Loucy (cell line): ENCODE measurements around the gene PLA2G5.

Source experiments
- H2AFZ ChIP-seq: fragments of 200-600 bp; sonication (generic); 2 replicates; pipeline ENCODE4 v1.6.0; 2016; ENCODE audit warnings: antibody characterized with exemption, mild to moderate bottlenecking, low read length, moderate library complexity
- H3F3A ChIP-seq: fragments of 200-600 bp; 2 replicates; pipeline ENCODE4 v1.6.0; 2016; ENCODE audit warnings: antibody characterized with exemption, low read depth, mild to moderate bottlenecking
- H3K27me3 ChIP-seq: fragments of 200-600 bp; sonication (generic); 2 replicates; pipeline ENCODE4 v1.6.1; 2014; ENCODE audit warnings: low read length, mild to moderate bottlenecking; ENCODE audit not compliant: insufficient read depth, poor library complexity, severe bottlenecking
- H3K36me3 ChIP-seq: fragments of 200-600 bp; sonication (generic); 2 replicates; pipeline ENCODE4 v1.6.1; 2016; ENCODE audit warnings: low read length; ENCODE audit not compliant: insufficient read depth
- H3K4me1 ChIP-seq: fragments of 200-600 bp; sonication (generic); 2 replicates; pipeline ENCODE4 v1.5.1; 2014; ENCODE audit warnings: low read length, mild to moderate bottlenecking; ENCODE audit not compliant: insufficient read depth, poor library complexity, severe bottlenecking
- H3K4me2 ChIP-seq: fragments of 200-600 bp; sonication (generic); 2 replicates; pipeline ENCODE4 v1.6.0; 2014; ENCODE audit warnings: antibody characterized with exemption, low read length, low read depth, mild to moderate bottlenecking; ENCODE audit not compliant: poor library complexity, severe bottlenecking
- H3K4me3 ChIP-seq: fragments of 200-600 bp; sonication (generic); 2 replicates; pipeline ENCODE4 v1.5.1; 2014; ENCODE audit warnings: low read length, mild to moderate bottlenecking, mixed read lengths; ENCODE audit not compliant: poor library complexity, severe bottlenecking
- H3K79me2 ChIP-seq: fragments of 200-600 bp; sonication (generic); 2 replicates; pipeline ENCODE4 v1.6.1; 2014; ENCODE audit warnings: low read length; ENCODE audit not compliant: insufficient read depth
- H3K9ac ChIP-seq: fragments of 200-600 bp; sonication (generic); 2 replicates; pipeline ENCODE4 v1.6.0; 2014; ENCODE audit warnings: mild to moderate bottlenecking, low read depth, low read length, moderate library complexity; ENCODE audit not compliant: poor library complexity, severe bottlenecking
- H3K9me2 ChIP-seq: fragments of 200-600 bp; sonication (generic); replicated peaks from 2 replicates; pipeline ENCODE4 v1.6.1; 2016; ENCODE audit warnings: low read depth, low read length, mixed read lengths
- H3K9me3 ChIP-seq: fragments of 200-600 bp; sonication (generic); 2 replicates; pipeline ENCODE4 v1.6.1; 2014; ENCODE audit warnings: mild to moderate bottlenecking, antibody characterized with exemption, low read length, low read depth; ENCODE audit not compliant: insufficient read depth
- H4K20me1 ChIP-seq: fragments of 200-600 bp; sonication (generic); 2 replicates; pipeline ENCODE4 v1.6.0; 2014; ENCODE audit warnings: antibody characterized with exemption, low read length, mild to moderate bottlenecking; ENCODE audit not compliant: insufficient read depth, poor library complexity, severe bottlenecking
- EZH2phosphoT487 ChIP-seq: fragments of 200-600 bp; IDR thresholded peaks from 2 replicates; pipeline ENCODE4 v1.6.1; 2018; ENCODE audit warnings: antibody characterized with exemption, mild to moderate bottlenecking, moderate library complexity, borderline replicate concordance
- TF ChIP-seq, protein P1 (sequence below): fragments of 200-600 bp; sonication (generic); conservative IDR thresholded peaks from 2 replicates; pipeline ENCODE4 v1.5.1; 2014; ENCODE audit warnings: mild to moderate bottlenecking, antibody characterized with exemption, low read length

The PLA2G5 gene

DNA sequence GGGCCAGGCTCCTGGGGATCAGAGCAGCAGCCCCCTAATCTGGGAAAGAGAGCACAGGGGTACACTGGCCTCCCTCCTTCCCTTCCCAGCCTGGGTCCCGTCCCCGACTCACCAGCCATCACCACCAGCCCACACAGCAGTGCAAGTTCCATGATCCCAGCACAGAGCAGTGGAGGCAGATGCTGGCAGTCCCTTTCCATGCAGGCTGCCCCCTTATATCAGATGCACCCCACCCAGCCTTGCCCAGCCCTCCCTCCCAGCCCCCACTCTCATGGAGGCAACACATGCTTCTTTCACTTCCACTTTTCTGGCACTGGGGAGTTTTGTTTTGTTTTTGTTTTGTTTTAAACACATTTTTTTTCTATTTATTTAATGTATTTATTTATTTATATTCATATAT lies 49.4 kb downstream of the PLA2G5 start, which contains the start of gene PLA2G2D:
TSS of gene PLA2G2D (minus strand) at position 190 of the 400 bp plus-strand sequence. CDS start at position 152, 38 bp downstream.
- no peaks in the 10 kb centered on the region for H3K9me3 ChIP-seq
- TF ChIP-seq, protein P1, sequence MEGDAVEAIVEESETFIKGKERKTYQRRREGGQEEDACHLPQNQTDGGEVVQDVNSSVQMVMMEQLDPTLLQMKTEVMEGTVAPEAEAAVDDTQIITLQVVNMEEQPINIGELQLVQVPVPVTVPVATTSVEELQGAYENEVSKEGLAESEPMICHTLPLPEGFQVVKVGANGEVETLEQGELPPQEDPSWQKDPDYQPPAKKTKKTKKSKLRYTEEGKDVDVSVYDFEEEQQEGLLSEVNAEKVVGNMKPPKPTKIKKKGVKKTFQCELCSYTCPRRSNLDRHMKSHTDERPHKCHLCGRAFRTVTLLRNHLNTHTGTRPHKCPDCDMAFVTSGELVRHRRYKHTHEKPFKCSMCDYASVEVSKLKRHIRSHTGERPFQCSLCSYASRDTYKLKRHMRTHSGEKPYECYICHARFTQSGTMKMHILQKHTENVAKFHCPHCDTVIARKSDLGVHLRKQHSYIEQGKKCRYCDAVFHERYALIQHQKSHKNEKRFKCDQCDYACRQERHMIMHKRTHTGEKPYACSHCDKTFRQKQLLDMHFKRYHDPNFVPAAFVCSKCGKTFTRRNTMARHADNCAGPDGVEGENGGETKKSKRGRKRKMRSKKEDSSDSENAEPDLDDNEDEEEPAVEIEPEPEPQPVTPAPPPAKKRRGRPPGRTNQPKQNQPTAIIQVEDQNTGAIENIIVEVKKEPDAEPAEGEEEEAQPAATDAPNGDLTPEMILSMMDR, result no peak
- TF ChIP-seq EZH2phosphoT487, result no peak
- H3K27me3 ChIP-seq, result no peaks in the 10 kb centered on the region
- H3K4me1 ChIP-seq, result no peaks in the 10 kb centered on the region
- H3K9ac ChIP-seq, result no peak within 1 kb of the TSS
- no peaks in the 10 kb centered on the region for H3F3A ChIP-seq
- H3K4me2 ChIP-seq, result no peak within 1 kb of the TSS
- no peaks in the 10 kb centered on the region for H3K9me2 ChIP-seq
- no peaks in the 10 kb centered on the region for H3K36me3 ChIP-seq
- H4K20me1 ChIP-seq, result no peaks in the 10 kb centered on the region
- H3K4me3 ChIP-seq, result no peak within 1 kb of the TSS
- no peaks in the 10 kb centered on the region for H3K79me2 ChIP-seq
- no peak within 1 kb of the TSS for H2AFZ ChIP-seq

DNA sequence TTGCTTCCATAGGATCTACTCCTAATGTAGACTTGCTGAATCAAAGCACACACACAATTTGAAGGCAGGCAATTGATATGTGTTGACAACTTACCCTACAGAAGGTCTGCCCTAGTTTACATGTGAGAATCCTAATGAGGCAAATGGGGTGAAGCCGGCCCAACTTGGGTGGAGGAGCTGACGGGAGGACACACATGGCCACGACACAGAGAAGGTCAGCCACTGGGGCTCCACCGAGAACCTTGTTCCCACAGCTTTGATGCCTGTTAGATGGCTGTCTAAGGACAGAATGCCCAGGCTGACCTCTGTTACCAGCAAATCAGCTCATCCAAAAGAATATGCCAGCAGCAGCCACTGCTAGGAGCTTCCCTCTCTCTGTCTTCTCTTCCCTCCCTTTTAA lies 50.8 kb downstream of the PLA2G5 start:
- Histone ChIP-seq H3K4me2 (no peak overlapping the region), H3K4me1 (no peaks in the 10 kb centered on the region), H4K20me1 (no peaks in the 10 kb centered on the region), H3K36me3 (no peaks in the 10 kb centered on the region), H3K4me3 (no peak overlapping the region), H3K9me2 (no peaks in the 10 kb centered on the region), H2AFZ (no peak overlapping the region), H3K9me3 (no peaks in the 10 kb centered on the region), H3K9ac (no peak overlapping the region), H3K79me2 (no peaks in the 10 kb centered on the region), H3F3A (no peaks in the 10 kb centered on the region), H3K27me3 (no peaks in the 10 kb centered on the region)
- no peak for TF ChIP-seq EZH2phosphoT487
- TF ChIP-seq, protein P1, result no peak

DNA sequence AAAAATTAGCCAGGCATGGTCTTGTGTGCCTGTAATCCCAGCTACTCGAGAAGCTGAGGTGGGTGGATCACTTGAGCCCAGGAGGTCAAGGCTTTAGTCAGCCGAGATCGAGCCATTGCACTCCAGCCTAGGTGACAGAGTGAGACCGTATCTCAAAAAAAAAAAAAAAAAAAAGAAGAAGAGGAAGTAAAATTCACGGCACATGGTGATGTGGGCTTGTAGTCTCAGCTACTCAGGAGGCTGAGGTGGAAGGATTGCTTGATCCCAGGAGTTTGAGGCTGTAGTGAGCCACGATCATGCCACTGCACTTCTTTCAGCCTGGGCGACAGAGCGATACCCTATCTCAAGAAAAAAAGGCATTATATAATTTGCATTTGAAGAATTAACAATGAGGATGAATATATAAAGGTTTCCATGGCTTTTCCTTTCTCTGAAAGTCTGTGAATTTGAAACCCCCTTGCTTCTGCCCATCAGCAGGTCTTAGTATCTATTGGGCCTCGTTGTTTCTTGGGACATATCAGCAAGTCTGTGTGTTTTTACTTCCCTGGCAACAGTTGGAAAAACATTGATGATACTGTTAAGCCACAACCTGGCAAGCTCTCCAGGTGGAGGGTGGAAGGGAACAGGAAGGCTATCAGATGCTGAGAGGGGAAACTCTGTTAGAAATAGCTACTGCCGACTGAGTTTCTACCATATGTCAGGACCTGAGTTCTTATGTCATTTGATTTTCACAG lies 53.9 kb downstream of the PLA2G5 start:
- Histone ChIP-seq H3K4me1 (no peaks in the 10 kb centered on the region), H3K9me3 (no peaks in the 10 kb centered on the region), H3K36me3 (no peaks in the 10 kb centered on the region), H3K27me3 (no peaks in the 10 kb centered on the region), H2AFZ (no peak overlapping the region), H4K20me1 (no peaks in the 10 kb centered on the region), H3K4me2 (no peak overlapping the region), H3K9ac (no peak overlapping the region), H3F3A (no peaks in the 10 kb centered on the region), H3K79me2 (no peaks in the 10 kb centered on the region), H3K4me3 (no peak overlapping the region), H3K9me2 (no peaks in the 10 kb centered on the region)
- TF ChIP-seq, protein P1, result no peak
- TF ChIP-seq EZH2phosphoT487, result no peak
